IMR-90 (cell line): ENCODE measurements around the gene B3GAT1. TPM values are rescaled to one million over a fixed set of nuclear protein-coding genes. Genes with fewer than 3 reads are reported as not detected.

ENCODE experiments used
- ATAC-seq: fragments of 200-7000 bp; cut with Tn5 transposase; 2 replicates; pipeline ENCODE4 v1.9.1; 2020; ENCODE audit warnings: low read depth, mild to moderate bottlenecking, moderate library complexity
- BruUV-seq: library from RNA; stranded (reverse); fragments of 400-500 nt; replicated peaks from 2 replicates; lab custom pipeline; 2021; lab: Mats Ljungman, UMichigan
- CTCF ChIA-PET: fragments of 300-600 bp; formaldehyde crosslinking; extraction: SDS; loops from one replicate; lab custom pipeline; 2021; ENCODE audit warnings: antibody characterized with exemption; lab: Yijun Ruan, JAX
- POLR2A ChIA-PET: fragments of 300-600 bp; sonication (Branson Sonifier 250); formaldehyde crosslinking; loops from one replicate; lab custom pipeline; 2022; ENCODE audit warnings: antibody characterized with exemption; ENCODE audit not compliant: unreplicated experiment; lab: Charles Lee
- DNase-seq: peaks from one replicate; pipeline ENCODE4 v3.0.0; 2013
- H2AFZ ChIP-seq: replicated peaks from 2 replicates; pipeline ENCODE3; 2013; ENCODE audit warnings: low read length, mild to moderate bottlenecking; ENCODE audit not compliant: poor library complexity
- H2AK5ac ChIP-seq: 2 replicates; pipeline ENCODE4 v1.6.1; 2013; ENCODE audit warnings: low read depth, low read length, inconsistent platforms
- H2AK9ac ChIP-seq: replicated peaks from 2 replicates; pipeline ENCODE3; 2013; ENCODE audit warnings: mild to moderate bottlenecking, low read depth, low read length, moderate library complexity; ENCODE audit not compliant: poor library complexity
- H2BK120ac ChIP-seq: 2 replicates; pipeline ENCODE4 v1.6.1; 2013; ENCODE audit warnings: low read depth, low read length, inconsistent platforms
- H2BK15ac ChIP-seq: 3 replicates; pipeline ENCODE4 v1.6.1; 2013; ENCODE audit warnings: low read depth, low read length, inconsistent platforms
- H2BK20ac ChIP-seq: 2 replicates; pipeline ENCODE4 v1.6.1; 2013; ENCODE audit warnings: low read depth, mild to moderate bottlenecking, inconsistent platforms, low read length, moderate library complexity
- H2BK5ac ChIP-seq: 2 replicates; pipeline ENCODE4 v1.6.1; 2013; ENCODE audit warnings: mild to moderate bottlenecking, low read depth, low read length, inconsistent platforms; ENCODE audit not compliant: poor library complexity, severe bottlenecking
- H3K14ac ChIP-seq: replicated peaks from 2 replicates; pipeline ENCODE4 v1.6.1; 2013; ENCODE audit warnings: low read depth, low read length, inconsistent platforms
- H3K18ac ChIP-seq: 2 replicates; pipeline ENCODE4 v1.6.1; 2013; ENCODE audit warnings: low read depth, low read length, control low read depth
- H3K23ac ChIP-seq: 2 replicates; pipeline ENCODE4 v1.6.1; 2013; ENCODE audit warnings: low read depth, low read length, inconsistent platforms
- H3K27ac ChIP-seq: 2 replicates; pipeline ENCODE4 v1.5.1; 2013; ENCODE audit warnings: mild to moderate bottlenecking, control low read depth, low read length; ENCODE audit not compliant: insufficient read depth
- H3K27me3 ChIP-seq: 2 replicates; pipeline ENCODE4 v1.6.1; 2013; ENCODE audit warnings: low read length; ENCODE audit not compliant: control insufficient read depth, insufficient read depth
- H3K36me3 ChIP-seq: 2 replicates; pipeline ENCODE4 v1.6.1; 2013; ENCODE audit warnings: low read length, mixed read lengths; ENCODE audit not compliant: control insufficient read depth, insufficient read depth
- H3K4ac ChIP-seq: 2 replicates; pipeline ENCODE4 v1.6.1; 2013; ENCODE audit warnings: low read depth, low read length, inconsistent platforms
- H3K4me1 ChIP-seq: 2 replicates; pipeline ENCODE4 v1.6.1; 2013; ENCODE audit warnings: low read length, mixed read lengths; ENCODE audit not compliant: control insufficient read depth, insufficient read depth
- H3K4me2 ChIP-seq: 2 replicates; pipeline ENCODE4 v1.6.1; 2013; ENCODE audit warnings: low read depth, mild to moderate bottlenecking, control low read depth, low read length, moderate library complexity
- H3K4me3 ChIP-seq: 2 replicates; pipeline ENCODE4 v1.5.1; 2013; ENCODE audit warnings: low read depth, mild to moderate bottlenecking, control low read depth, low read length, moderate library complexity; ENCODE audit not compliant: insufficient read depth
- H3K56ac ChIP-seq: 2 replicates; pipeline ENCODE4 v1.6.1; 2013; ENCODE audit warnings: low read length, inconsistent platforms; ENCODE audit not compliant: insufficient read depth; ENCODE audit errors: extremely low read depth
- H3K79me1 ChIP-seq, 2 experiments: 2 replicates each; pipeline ENCODE4 v1.6.1; 2013; ENCODE audit warnings: low read length in 2 of 2, inconsistent platforms in 1 of 2, low read depth in 1 of 2
- H3K9ac ChIP-seq: 2 replicates; pipeline ENCODE4 v1.6.1; 2013; ENCODE audit warnings: low read depth, low read length, control low read depth
- H3K9me1 ChIP-seq: 2 replicates; pipeline ENCODE4 v1.6.1; 2013; ENCODE audit warnings: low read length, inconsistent platforms; ENCODE audit not compliant: insufficient read depth
- H3K9me3 ChIP-seq: 2 replicates; pipeline ENCODE4 v1.6.1; 2013; ENCODE audit warnings: low read length; ENCODE audit not compliant: control insufficient read depth, insufficient read depth
- H4K20me1 ChIP-seq: 2 replicates; pipeline ENCODE4 v1.6.1; 2013; ENCODE audit warnings: low read length, inconsistent platforms; ENCODE audit not compliant: insufficient read depth
- H4K5ac ChIP-seq: 2 replicates; pipeline ENCODE4 v1.6.1; 2013; ENCODE audit warnings: mild to moderate bottlenecking, low read depth, low read length, control low read depth
- H4K8ac ChIP-seq, 2 experiments: 2 replicates each; pipeline ENCODE4 v1.6.1; 2013; ENCODE audit warnings: low read depth in 2 of 2, low read length in 2 of 2, control low read depth in 1 of 2, inconsistent platforms in 1 of 2
- H4K91ac ChIP-seq: 2 replicates; pipeline ENCODE4 v1.6.1; 2013; ENCODE audit warnings: low read depth, low read length, inconsistent platforms; ENCODE audit not compliant: insufficient read depth
- BHLHE40 ChIP-seq: fragments of 150-350 bp; IDR thresholded peaks from 2 replicates; pipeline ENCODE4 v1.6.1; 2016; ENCODE audit warnings: mild to moderate bottlenecking, low read depth, low read length
- CEBPB ChIP-seq: IDR thresholded peaks from 2 replicates; pipeline ENCODE4 v1.6.1; 2012; ENCODE audit warnings: low read depth, low read length, improper control_type of control experiment
- CHD1 ChIP-seq: IDR thresholded peaks from 2 replicates; pipeline ENCODE4 v1.6.1; 2012; ENCODE audit warnings: low read depth, low read length, improper control_type of control experiment
- CTCF ChIP-seq: conservative IDR thresholded peaks from 2 replicates; pipeline ENCODE4 v1.5.1; 2012; ENCODE audit warnings: mild to moderate bottlenecking, low read depth, low read length, improper control_type of control experiment
- ELK1 ChIP-seq: fragments of 150-350 bp; IDR thresholded peaks from 2 replicates; pipeline ENCODE4 v1.6.1; 2016; ENCODE audit warnings: low read depth, mild to moderate bottlenecking, low read length, moderate library complexity, borderline replicate concordance
- FOS ChIP-seq: fragments of 150-350 bp; IDR thresholded peaks from 2 replicates; pipeline ENCODE4 v1.6.1; 2016; ENCODE audit warnings: low read depth, low read length
- MAFK ChIP-seq: IDR thresholded peaks from 2 replicates; pipeline ENCODE4 v1.6.1; 2012; ENCODE audit warnings: low read depth, low read length, improper control_type of control experiment
- MAZ ChIP-seq: IDR thresholded peaks from 2 replicates; pipeline ENCODE4 v1.6.1; 2012; ENCODE audit warnings: low read depth, mild to moderate bottlenecking, low read length, improper control_type of control experiment, moderate library complexity, borderline replicate concordance
- MXI1 ChIP-seq: IDR thresholded peaks from 2 replicates; pipeline ENCODE4 v1.6.1; 2012; ENCODE audit warnings: low read depth, mild to moderate bottlenecking, low read length, moderate library complexity, borderline replicate concordance
- NFE2L2 ChIP-seq: fragments of 150-350 bp; IDR thresholded peaks from 2 replicates; pipeline ENCODE4 v1.6.1; 2016; ENCODE audit warnings: low read depth, mild to moderate bottlenecking, low read length
- POLR2A ChIP-seq: IDR thresholded peaks from 2 replicates; pipeline ENCODE4 v1.6.1; 2012; ENCODE audit warnings: mild to moderate bottlenecking, low read depth, low read length
- RAD21 ChIP-seq: IDR thresholded peaks from 2 replicates; pipeline ENCODE4 v1.6.1; 2012; ENCODE audit warnings: low read length, improper control_type of control experiment
- RCOR1 ChIP-seq: IDR thresholded peaks from 2 replicates; pipeline ENCODE4 v1.6.1; 2012; ENCODE audit warnings: mild to moderate bottlenecking, low read length, improper control_type of control experiment; ENCODE audit not compliant: insufficient replicate concordance
- RFX5 ChIP-seq: IDR thresholded peaks from 2 replicates; pipeline ENCODE4 v1.8.0; 2012; ENCODE audit warnings: low read depth, mild to moderate bottlenecking, low read length, moderate library complexity
- SMC3 ChIP-seq: fragments of 150-350 bp; IDR thresholded peaks from 2 replicates; pipeline ENCODE4 v1.6.1; 2016; ENCODE audit warnings: low read depth, mild to moderate bottlenecking, antibody characterized with exemption, low read length, moderate library complexity
- USF2 ChIP-seq: fragments of 150-350 bp; IDR thresholded peaks from 2 replicates; pipeline ENCODE4 v1.6.1; 2017; ENCODE audit warnings: mild to moderate bottlenecking, antibody characterized with exemption, low read length, low read depth
- WGBS, 2 experiments: methylation state at CpG; one replicate each; pipeline versions ENCODE4 v1.1.5 to v1.1.7; 2013; ENCODE audit warnings: missing lambda C conversion rate in 2 of 2; ENCODE audit not compliant: insufficient read length in 1 of 2; ENCODE audit errors: extremely low coverage in 2 of 2; 5-methylcytosine and 5-hydroxymethylcytosine counted together
- dilution Hi-C: fragments of 300-500 bp; cut with HindIII; formaldehyde crosslinking; loops from one replicate; pipeline ENCODE4 v1.14.3; 2018; ENCODE audit warnings: low sequenced_read_pairs; ENCODE audit not compliant: unreplicated experiment
- in situ Hi-C: fragments of 300-500 bp; cut with MboI; formaldehyde crosslinking; loops from 3 replicates; pipeline ENCODE4 v1.14.3; 2019; ENCODE audit warnings: low sequenced_read_pairs, inconsistent platforms, mixed read lengths
- intact Hi-C: fragments of 100-400 bp; cut with micrococcal nuclease; formaldehyde crosslinking; loops from 2 replicates; pipeline ENCODE4 v1.10.0; 2022
- polyA plus RNA-seq, 3 experiments: library from polyadenylated mRNA; depleted of rRNA; stranded (reverse); fragments of >200 nt; gene quantifications; 2 replicates each; pipeline ENCODE4 v1.2.3, GENCODE V29; 2012; ENCODE audit warnings: low replicate concordance in 1 of 3
- total RNA-seq: library from RNA; depleted of rRNA; stranded (reverse); fragments of >200 nt; gene quantifications from 2 replicates; pipeline ENCODE4 v1.2.3, GENCODE V29; 2012

B3GAT1 gene
- total and polyA plus RNA-seq, 2 of the 4 experiments (the other 2 are of a cell fraction) = not detected

DNA sequence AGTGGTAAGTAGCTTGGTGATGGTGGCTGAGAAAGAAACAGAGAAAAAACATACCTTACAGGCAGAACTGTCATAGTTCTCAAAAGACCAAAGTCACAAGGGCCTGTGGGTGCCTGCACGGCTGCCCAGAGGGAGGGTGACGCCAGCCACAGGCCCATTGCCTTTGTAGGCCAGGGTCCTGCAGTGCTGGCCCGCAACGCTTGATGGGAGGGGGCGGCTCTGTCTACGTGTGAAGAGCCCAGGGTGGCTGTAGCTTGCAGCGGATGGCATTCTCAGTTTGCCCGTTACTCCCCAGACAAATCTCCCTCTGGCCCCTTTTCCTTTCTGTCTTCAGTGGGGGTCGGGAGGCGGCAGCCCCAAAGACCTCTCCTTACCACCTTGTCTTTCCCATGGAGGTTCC is 24.7 kb upstream of the B3GAT1 start:
- Histone ChIP-seq H2BK120ac (no peak overlapping the region), H2AK5ac (no peak overlapping the region), H3K4me1 (no peaks in the 10 kb centered on the region), H3K56ac (no peak overlapping the region), H4K8ac (no peak overlapping the region), H2AK9ac (no peak overlapping the region), H3K9me3 (peaks cover 44% of the 10 kb centered on the region), H3K23ac (no peak overlapping the region), H3K14ac (no peak overlapping the region), H2AFZ (no peak overlapping the region), H3K9me1 (no peaks in the 10 kb centered on the region), H2BK5ac (no peak overlapping the region), H3K18ac (no peak overlapping the region), H4K91ac (no peak overlapping the region), H3K9ac (no peak overlapping the region), H4K5ac (no peak overlapping the region), H3K36me3 (no peaks in the 10 kb centered on the region), H3K79me1 (no peaks in the 10 kb centered on the region), H2BK15ac (no peak overlapping the region), H3K4me3 (no peak overlapping the region), H3K27ac (no peak overlapping the region), H3K4ac (no peak overlapping the region), H3K27me3 (no peaks in the 10 kb centered on the region), H4K20me1 (no peaks in the 10 kb centered on the region), H3K4me2 (no peak overlapping the region), H2BK20ac (no peak overlapping the region)
- dilution Hi-C loops (no loop called here), intact Hi-C loops (no loop called here), in situ Hi-C loops (no loop called here)
- WGBS, 2 experiments = 59% methylated on average over 5 of the region's 10 CpGs; no CpG with 5 or more reads in 1 of the 2 experiments
- BruUV-seq = no TSS peak
- TF ChIP-seq MAFK = no peak
- TF ChIP-seq CHD1 = no peak
- TF ChIP-seq RCOR1 = no peak
- no peak for TF ChIP-seq FOS
- TF ChIP-seq NFE2L2 = no peak
- TF ChIP-seq MXI1 = no peak
- TF ChIP-seq CEBPB = no peak
- TF ChIP-seq USF2 = no peak
- no peak for TF ChIP-seq ELK1
- TF ChIP-seq MAZ = no peak
- TF ChIP-seq CTCF = no peak
- TF ChIP-seq POLR2A = no peak
- TF ChIP-seq SMC3 = no peak
- no peak for TF ChIP-seq BHLHE40
- no peak for TF ChIP-seq RAD21
- no peak for TF ChIP-seq RFX5
- DNase-seq (no peak), ATAC-seq (no peak)
- POLR2A ChIA-PET = no interaction called here
- CTCF ChIA-PET = no interaction called here
